T-helper 2 cell treated with Interferon-gamma antibody and Interleukin-4, amounts not matched to agents 100 ng/mL and 5 ng/mL, for 36 hours (primary cell): Measurements from ENCODE around the gene ALDH1A3. TPM values are rescaled to one million over a fixed set of nuclear protein-coding genes. Genes with fewer than 3 reads are reported as not detected.

Experiments used
- intact Hi-C: fragments of 100-400 bp; cut with micrococcal nuclease; formaldehyde crosslinking; loops from one replicate; pipeline ENCODE4 v1.15.1; 2023
- total RNA-seq: library from RNA; stranded (reverse); gene quantifications from 2 replicates; pipeline ENCODE4 v1.2.3, GENCODE V29; 2022

Gene ALDH1A3
- total RNA-seq, 1 donor from 2014 or later: not detected

DNA sequence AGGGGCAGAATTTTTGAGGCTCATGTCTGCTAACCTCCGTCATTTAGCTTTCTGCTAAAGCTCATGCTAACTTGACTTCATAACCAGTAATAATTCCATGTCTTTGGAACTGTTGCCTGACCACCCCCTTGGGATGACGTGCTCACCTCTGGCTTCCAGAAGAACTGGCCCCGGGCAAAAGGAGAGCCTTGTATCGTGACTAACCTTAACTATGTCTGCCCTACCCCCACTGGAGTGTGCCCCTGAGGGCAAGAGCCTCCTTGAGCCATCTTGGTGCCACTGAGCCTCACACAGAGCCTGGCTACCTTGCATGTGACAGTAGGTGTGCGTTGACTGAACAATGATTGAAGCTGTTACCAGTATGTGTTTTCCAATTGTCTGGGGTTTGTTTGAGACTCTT lies 44.3 kb downstream of the ALDH1A3 start:
- intact Hi-C loops: no loop called here

DNA sequence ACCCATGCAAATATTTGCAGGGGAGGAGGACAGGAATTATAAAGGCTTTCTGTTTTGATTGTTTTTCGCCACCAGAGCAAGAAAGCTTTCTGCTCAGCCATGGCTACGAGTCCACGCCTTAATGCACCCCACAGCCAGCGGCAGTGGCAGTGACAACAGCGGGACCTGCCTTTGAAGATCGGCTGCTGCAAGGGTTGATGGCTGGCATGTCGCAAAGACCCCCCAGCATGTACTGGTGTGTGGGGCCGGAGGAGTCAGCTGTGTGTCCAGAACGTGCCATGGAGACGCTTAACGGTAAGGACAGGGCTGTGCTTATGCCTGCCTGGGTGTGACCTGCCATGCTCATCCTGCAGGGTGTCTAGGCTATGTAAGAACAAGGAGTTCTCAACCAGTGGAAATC lies 44.8 kb downstream of the ALDH1A3 start:
- intact Hi-C loops: no loop called here

- intact Hi-C loops: no loop called here
Observed at GRCh38 chr15:100925480-100925879, 45.8 kb downstream of the ALDH1A3 start.

DNA sequence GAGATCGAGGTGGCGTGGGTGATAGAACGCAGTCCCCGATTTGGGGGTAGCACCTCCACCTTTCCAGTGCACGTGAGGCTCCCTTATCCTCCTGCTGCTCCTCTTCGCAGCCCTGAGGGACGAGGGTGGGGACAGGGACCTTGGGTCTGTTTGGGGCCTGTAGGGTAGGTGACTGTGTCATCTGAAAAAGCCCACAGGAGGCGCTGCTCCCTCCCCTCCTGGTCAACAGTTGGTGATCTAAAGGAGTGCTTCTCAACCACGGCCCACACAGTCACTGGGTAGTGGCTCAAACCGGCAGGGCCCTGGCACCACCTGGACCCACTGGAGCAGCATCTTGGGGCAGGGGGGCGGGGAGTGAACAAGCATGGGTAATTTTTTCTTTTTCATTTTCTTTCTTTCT lies 46.6 kb downstream of the ALDH1A3 start:
- intact Hi-C loops: no loop called here

DNA sequence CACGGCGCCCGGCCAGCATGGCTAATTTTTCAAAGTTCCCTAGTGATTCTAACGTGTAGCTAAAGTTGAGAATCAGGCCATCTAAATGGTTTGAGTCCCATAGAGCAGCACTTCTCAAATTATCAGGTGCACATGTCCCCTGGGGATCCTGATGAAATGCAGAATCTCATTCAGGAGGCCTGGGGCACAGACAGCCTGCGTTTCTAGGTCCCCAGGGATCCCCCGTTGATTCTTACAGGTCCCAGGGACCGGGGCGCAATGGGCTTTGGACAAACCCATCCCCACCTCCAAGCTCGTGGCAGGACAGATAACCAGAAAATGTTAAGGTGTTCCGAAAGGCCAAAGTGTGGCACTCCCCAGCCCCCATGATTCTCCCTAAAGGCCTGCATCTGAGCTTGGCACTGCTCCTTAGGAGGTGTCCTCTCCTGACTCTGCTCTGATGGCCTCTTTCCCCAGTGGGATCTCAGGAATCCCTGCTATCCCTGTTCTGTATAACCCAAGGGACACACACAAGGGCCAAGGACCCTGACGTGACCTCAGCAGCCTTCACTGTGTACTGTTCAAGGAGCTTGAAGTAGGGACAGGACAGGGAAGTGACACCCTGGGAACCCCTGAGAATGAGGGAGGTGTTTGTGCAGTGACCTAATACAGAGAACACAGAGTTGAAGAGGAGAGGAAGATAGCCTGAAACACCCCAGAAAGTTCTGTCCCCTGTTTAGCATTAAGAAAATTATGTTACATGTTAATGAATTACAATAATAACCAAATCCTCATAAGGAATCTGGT lies 47.5 kb downstream of the ALDH1A3 start:
- intact Hi-C loops: no loop called here

DNA sequence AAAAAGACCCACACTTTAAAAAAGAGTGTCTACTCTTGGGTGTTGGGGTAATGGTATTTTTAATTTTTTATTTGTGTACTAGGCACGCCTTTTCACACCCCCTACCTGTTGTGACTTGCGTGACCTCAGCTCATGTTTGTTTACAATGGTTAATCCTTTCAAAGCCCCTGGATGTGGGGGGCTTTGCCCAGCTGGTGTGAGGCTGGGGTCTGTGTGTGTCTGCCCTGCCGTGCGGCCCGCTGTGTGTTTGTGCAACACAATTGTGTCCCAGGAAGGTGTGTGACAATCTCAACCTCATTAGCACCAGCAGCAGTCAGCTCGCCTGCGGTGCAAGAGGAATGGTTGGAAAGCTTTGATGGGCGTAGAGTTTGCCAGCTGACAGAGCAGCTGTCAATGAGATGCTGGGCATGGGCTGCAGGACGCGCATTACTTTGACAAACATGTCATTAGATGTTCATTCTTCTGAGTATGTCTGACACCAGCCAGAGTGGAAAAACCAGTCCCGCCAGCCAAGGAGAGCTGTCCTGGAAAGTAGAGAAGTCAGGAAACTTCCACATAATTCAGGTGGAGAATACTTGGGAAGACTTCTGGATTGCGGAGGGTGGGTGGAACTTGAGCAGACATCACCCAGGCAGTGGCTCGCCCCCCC lies 49.1 kb downstream of the ALDH1A3 start:
- intact Hi-C loops: no loop called here

- intact Hi-C loops: no loop called here
Observed at GRCh38 chr15:100929641-100930042, 50.0 kb downstream of the ALDH1A3 start.

DNA sequence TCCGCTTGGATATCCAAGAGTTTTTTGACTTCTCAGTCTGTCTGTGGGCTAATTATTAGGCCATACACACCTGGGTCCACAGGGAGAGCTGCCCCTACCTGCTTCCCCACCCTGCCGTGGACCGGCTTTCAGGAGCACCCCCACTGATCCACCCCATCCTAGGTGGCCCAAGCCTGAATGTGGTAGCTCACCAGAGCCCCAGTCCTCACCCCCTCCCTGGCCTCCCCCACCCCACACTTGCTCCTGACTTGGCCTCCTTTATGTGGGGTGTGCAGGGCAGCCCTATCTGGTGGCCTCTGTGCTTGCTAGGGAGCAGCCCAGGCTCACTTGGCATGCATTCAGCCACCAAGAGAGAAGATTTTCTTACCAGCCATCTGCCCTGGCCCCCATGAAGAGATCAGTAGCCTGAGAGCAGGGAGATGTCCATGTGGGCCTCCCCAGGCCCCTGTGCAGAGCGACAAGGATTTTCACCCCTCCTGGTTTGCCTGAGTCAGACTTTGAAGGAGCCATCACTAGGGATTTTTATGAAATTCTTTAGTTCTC lies 50.7 kb downstream of the ALDH1A3 start:
- intact Hi-C loops: no loop called here

GRCh38 chr15:100931143-100931890 lies 51.7 kb downstream of the ALDH1A3 start:
- intact Hi-C loops: no loop called here

DNA sequence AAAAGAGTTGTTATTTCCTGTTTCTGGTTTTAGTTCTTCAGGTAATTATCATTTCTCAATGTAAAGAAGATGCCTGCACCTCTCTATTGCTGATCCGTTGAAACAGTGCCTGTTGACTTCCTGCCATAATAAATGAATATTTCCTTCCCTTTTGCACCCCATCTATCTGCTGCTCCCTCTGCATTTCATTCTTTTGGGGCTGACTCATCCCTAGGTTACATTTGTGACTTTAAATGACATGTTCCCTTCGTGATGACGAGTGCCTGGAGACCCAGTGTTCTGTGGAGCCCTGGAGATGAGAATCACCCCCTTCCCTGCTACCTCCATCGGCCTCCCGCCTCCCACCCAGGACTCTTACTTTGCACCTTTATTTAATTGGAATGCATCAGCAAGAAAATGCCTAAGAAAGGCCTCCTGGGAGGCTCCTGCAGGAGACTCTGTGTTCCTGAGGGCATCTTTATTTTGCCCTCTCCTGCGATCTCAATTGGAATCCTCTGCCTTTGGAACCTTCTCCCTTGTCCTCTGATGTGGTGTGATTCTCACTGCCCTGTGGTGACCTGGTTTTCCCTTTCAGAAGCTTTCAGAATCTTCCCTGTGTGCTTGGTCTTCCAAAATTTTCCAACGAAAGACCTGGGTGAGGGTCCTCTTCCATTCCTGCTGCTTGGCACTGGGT lies 53.2 kb downstream of the ALDH1A3 start:
- intact Hi-C loops: no loop called here

GRCh38 chr15:100934166-100934565 lies 54.5 kb downstream of the ALDH1A3 start:
- intact Hi-C loops: no loop called here

DNA sequence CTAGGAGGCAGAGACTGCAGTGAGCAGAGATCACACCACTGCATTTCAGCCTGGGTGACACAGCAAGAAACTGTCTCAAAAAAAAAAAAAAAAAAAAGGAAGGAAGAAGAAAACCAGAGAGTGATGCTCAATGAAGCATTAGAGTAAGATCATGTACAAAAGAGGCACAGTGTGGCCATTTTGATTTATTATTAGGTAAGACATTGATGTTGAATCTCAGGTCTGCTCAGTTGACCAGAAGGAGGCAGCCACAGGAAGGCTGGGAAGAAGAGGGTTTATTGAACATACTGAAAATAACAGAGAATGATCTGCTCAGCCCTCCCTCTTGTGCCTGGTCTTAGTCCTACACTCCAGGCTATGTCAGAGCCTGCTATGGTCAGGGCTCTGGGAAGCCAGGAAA lies 55.1 kb downstream of the ALDH1A3 start:
- intact Hi-C loops: no loop called here

GRCh38 chr15:100937171-100937570 lies 57.5 kb downstream of the ALDH1A3 start:
- intact Hi-C loops: no loop called here

- intact Hi-C loops: loop anchor here (2.0 kb wide), 1 partner anchor 19 kb away; no protein-coding TSS in a partner anchor
Observed at GRCh38 chr15:100939791-100940190, 60.2 kb downstream of the ALDH1A3 start.

DNA sequence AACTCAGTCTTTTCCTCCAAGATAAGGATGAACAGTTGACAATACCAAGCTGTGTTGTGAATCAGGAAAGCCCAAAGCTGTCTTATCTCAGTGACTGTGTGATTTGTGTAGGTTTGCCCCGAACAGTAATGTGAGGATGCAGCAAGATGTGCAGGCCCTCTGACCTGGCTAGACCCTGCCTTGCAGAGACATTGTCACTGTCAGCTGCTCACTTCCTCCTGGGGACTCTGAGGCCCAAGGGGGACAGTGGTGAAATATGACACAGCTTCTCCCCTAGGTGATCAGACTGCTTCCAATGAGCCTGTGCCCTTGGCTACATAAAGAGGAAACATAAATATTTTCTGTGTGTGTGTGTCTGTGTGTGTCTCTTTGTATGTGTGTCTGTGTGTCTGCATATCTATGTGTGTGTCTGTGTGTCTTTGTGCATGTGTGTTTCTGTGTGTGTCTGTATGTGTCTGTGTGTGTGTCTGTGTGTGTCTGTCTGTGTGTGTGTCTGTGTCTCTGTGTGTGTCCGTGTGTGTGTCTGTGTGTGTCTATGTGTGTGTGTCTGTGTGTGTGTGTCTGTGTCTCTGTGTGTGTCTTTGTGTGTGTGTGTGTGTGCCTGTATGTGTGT lies 61.2 kb downstream of the ALDH1A3 start:
- intact Hi-C loops: loop anchor here (2.0 kb wide), 1 partner anchor 20 kb away; no protein-coding TSS in a partner anchor

DNA sequence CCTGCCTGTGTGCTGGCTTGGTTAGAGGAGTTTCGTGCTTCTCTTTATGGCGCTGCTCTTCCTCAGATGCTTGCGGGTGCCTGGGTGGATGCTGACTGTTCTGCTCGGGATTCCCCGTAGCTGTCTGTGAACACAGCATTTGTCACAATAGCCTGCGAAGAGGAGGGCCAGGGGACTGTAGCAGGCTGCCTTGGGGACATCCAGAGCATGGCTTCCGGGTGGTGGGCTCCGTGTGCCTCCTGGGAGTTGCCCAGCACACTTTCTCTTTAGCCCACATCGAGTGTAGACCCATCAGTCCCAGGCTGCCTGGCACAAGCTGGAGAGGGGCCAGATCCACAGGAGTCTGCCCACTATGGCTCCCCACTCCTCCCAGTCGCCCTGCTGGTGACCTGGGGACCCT lies 61.9 kb downstream of the ALDH1A3 start:
- intact Hi-C loops: loop anchor here (2.0 kb wide), 1 partner anchor 21 kb away; no protein-coding TSS in a partner anchor

GRCh38 chr15:100942656-100943425 lies 63.2 kb downstream of the ALDH1A3 start:
- intact Hi-C loops: no loop called here

DNA sequence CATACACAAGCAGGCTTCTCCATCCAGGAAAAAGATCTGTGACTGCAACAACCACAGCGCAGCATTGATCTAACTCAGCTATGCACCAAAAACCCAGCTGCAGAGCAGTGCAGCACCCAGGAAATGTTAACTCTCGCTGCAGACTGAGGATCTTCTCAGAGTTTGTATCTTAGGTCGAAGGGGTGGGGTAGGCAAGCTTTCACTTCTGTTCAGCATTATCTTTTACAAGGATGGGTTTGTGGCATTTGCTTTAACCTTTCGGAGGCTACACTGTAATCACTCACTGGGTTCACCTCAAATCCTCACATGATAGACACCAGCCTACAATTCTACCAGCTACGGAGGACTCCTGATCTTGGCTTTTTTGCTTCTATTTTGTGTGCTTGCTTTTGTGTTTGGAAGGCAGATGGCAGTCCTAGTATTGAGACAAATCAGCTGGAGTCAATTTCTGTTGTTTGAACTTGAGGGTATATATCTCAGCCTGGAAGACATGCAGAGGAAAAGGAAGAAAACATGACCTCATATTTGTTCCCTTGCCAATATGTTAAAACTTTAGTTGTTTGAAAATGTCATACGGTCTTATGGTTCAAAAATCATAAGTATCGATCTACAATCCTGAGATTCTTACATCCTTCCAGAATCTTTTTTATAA lies 64.7 kb downstream of the ALDH1A3 start:
- intact Hi-C loops: no loop called here

DNA sequence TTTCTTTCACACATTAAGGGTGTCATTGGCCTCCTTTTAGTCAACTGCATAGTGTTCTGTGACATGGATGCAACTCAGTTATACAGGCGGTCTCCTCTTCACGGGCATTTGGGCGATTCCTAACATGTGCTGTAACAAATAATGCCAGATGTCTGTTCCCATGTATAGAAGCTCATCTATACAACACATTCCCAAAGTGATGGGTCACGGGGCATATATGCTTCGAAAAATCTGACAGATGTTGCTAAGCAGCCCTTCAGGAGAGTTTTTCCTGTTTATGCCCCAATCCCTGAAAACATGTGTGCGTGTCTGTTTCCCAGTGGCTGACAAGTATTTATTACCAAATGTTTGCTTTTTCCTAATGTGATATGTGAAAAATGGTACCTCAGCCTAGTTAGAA lies 65.4 kb downstream of the ALDH1A3 start:
- intact Hi-C loops: no loop called here
